Measurements from ENCODE around the gene LONRF2.

- TF ChIP-seq CTCF (conservative IDR thresholded peaks at IDR 0.05; ENCODE audit: low read length) = no peak
- no peak for TF ChIP-seq EZH2phosphoT487 (IDR thresholded peaks at IDR 0.05; ENCODE audit: borderline replicate concordance)
Measured at GRCh38 chr2:100267751-100268150, 54.5 kb downstream of the LONRF2 start.
